Adrenal gland (tissue), 5 donors: Measurements from ENCODE around the gene LMCD1.

Experiments
- POLR2A ChIP-seq, 2 donors: fragments of 450-650 bp; IDR thresholded peaks; one replicate each; pipeline ENCODE4 v1.6.1; 2017; ENCODE audit warnings: antibody characterized with exemption in 2 of 2, mild to moderate bottlenecking in 2 of 2, moderate library complexity in 1 of 2
- TF ChIP-seq, protein P1 (sequence below), 6 experiments: fragments of 450-650 bp in 4 of 6; fragments of 200-600 bp in 2 of 6; sonication (generic) in 1 of 6; IDR thresholded peaks; 1 replicate in 5 of 6; 2 replicates in 1 of 6; pipeline versions ENCODE4 v1.5.1 to v1.8.0; 2016 to 2021; ENCODE audit warnings: antibody characterized with exemption in 6 of 6, mild to moderate bottlenecking in 2 of 6, moderate library complexity in 1 of 6
- donor health status: DM: no; HTN: no; CAD: no.

DNA sequence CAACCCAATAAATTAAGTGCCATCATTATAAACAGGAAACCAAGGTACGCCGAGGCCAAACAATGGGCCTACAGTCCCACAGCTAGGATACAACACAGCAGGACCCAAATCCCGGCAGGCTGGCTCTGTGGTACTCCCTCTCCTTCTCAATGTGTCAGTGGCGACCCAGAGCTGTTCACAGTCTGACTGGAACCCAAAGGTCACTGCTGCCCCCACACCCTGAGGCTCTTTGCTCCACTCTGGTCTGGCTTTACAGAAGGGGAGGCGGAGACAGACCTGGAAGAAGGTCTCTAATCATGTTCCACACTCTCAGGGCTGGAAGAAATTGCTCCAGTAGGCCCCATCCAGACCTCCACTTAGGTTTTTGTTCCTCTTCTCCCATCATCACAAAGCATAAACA is 48.5 kb upstream of the LMCD1 start:
- TF ChIP-seq, protein P1, sequence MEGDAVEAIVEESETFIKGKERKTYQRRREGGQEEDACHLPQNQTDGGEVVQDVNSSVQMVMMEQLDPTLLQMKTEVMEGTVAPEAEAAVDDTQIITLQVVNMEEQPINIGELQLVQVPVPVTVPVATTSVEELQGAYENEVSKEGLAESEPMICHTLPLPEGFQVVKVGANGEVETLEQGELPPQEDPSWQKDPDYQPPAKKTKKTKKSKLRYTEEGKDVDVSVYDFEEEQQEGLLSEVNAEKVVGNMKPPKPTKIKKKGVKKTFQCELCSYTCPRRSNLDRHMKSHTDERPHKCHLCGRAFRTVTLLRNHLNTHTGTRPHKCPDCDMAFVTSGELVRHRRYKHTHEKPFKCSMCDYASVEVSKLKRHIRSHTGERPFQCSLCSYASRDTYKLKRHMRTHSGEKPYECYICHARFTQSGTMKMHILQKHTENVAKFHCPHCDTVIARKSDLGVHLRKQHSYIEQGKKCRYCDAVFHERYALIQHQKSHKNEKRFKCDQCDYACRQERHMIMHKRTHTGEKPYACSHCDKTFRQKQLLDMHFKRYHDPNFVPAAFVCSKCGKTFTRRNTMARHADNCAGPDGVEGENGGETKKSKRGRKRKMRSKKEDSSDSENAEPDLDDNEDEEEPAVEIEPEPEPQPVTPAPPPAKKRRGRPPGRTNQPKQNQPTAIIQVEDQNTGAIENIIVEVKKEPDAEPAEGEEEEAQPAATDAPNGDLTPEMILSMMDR (IDR thresholded peaks at IDR 0.05), result no peak
- TF ChIP-seq POLR2A (IDR thresholded peaks at IDR 0.05), result no peak
